GM21576 (cell line): ENCODE data around the gene CACNB1.
A peak's percentile ranks its signal among the peaks of the same experiment; 100 is the strongest.

ENCODE experiments used
- ATAC-seq: cut with Tn5 transposase; IDR thresholded peaks from one replicate; pipeline ENCODE4 v1.9.1; 2021; ENCODE audit warnings: mild to moderate bottlenecking, moderate library complexity; ENCODE audit not compliant: unreplicated experiment

CACNB1 gene

DNA sequence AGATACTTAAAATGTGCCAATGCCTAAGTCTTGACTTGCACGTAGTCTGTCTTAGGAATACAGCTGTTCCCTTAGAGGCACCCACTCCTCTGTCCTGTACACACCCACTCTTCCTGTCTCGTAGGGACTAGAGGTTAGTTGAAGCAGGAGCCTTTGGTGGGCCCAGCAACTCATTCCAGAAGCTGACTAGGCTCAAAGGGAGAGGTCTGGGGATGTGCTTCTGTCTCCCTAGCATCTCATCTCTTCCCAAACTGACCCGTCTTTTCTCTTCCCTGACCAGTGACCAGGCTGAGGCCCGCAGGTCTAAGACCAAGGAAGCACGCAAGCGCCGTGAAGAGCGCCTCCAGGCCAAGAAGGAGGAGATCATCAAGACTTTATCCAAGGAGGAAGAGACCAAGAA lies 6.8 kb upstream of the CACNB1 start:
- ATAC-seq: no peak

DNA sequence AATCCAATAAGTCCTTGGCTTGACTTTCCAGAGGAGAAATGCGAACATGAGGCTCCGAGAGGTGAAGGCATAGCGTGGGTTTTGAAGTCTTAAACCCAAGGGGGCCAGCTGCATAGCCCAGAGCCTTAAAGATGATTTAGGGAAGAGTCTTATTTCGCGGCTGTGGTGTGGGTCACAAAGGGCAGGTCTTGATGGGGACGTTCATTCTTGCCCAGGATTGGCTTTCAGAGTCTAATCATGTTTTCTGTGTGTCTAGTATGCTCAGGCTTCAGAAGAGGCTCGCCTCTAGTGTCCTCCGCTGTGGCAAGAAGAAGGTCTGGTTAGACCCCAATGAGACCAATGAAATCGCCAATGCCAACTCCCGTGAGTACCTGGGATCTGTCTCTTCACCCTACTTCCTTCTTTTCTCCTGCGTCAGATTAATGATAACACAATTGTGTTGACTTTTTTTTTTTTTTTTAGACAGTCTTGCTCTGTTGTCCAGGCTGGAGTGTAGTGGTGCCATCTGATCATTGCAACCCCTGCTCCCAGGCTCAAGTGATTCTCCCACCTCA lies 3.6 kb upstream of the CACNB1 start:
- no peak for ATAC-seq

DNA sequence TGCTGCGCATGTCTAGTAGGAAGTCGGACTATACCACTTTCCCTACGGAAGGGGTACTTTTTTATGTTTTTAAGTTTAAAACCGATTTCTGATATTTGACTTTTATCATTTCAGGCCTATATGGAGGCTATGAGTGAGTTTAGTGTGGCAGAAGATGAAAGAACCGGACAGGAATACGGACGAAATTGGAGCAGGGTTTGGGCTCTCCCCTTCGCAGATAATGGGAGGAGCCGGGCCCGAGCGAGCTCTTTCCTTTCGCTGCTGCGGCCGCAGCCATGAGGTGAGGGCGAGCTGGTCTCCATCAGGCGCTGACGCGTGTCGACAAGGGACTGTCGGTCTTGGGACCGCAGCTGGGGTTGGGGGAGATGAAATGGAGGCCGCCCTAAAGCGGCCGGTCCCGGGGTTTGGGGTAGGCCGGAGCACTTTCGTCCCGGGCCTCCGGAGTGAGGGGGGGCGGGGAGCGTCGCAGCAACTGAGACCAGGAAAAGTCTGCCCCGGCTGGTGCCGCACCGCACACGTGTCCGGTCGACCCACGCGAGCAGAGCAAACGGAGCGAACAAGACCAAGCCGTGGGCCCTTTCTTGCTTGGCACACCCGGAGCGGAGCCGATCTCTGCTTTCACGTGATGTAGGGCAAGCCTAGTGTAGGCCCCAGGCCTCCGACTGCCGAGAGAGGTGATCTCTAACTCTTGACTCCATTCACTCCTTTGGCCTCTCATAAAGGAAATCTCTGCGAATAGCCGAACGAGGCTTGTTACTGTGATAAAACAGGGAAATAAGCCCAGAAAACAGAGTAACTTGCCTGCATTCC lies 2.8 kb upstream of the CACNB1 start, which contains the start of gene RPL19:
RPL19 (plus strand) TSS at position 214 of the 810 bp plus-strand sequence; CDS start at position 276, 62 bp downstream.
- ATAC-seq: peak; percentile 53

DNA sequence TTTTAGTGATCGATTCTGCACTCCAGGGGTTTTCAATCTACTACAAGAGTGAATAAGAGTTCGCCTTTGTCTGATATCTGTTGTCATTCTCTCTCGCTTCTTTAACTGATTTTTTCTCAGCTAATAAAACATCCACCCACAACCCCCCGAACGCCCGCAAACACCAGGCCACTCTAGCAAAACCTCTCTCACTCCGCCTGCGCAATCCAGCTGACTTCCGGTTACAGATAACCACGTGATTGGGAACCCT lies 2.3 kb upstream of the CACNB1 start:
- peak; percentile 51 for ATAC-seq

DNA sequence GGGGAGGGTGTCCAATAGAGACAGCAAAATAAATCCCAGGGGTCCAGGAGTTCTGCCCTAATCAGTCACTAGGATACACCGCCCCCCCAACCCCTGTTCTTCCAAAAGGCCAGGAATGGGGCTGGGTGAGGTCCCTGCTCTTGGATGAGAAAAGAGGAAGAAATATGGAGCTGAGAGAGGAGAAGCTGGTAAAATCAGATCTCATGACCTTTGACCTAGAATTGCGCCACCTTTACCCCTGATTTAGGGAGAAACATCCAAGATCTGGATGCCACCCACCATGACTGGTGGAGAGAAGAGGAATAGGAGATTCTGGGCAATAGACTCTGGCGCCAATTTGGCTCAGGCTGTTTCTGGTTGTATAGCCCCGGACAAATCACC lies 707 bp upstream of the CACNB1 start:
- ATAC-seq: no peak

DNA sequence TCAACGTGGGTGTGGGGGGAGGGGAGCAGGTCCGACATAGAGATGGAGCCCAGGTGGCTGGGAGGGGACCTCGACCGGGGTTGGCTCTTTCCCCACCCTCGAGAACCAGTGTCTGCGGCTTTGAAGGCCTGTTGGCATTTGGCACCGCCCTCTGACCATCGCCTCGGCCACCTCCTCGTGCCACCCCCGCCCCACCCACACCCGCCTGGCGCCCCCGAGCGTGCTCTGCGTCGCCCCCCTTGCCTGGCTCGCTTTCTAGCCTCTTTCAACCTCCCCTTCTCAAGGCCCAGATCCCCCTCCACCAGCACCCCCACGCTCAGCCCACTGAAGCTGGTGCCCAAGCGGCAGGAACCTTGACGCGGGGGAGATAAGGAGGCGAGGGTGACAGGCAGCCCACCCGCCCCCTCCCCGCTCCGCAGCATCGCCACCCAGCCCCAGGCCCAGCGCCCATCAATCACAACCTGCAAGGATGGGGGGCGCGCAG lies 619 bp downstream of the CACNB1 start:
- ATAC-seq: no peak

DNA sequence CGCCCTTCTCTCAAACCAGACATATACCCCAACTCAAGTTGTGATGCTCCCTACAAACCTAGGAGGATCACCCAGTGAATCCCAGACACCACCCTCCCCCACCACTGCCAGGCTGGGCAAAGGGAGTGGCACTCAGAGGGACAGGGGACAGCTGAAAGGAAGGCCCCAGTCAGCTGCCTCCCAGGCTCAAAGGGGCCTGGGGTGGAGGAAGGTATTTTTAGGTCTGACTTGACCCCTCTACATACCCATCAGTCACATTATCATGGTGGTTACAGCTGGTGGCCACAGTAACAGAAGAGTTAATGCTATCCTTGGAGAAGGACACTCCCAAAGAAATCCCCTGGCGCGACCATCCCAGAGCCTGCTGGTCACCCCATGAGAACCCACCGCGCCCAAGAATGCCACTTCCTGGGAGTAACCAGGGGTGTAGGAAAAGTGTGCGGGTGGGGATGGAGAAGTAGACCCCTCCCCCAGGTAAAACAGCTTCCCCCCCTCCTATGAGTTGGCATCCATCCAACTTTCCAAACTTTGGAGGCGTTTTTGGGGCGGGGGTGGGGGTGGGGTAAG lies 1.1 kb downstream of the CACNB1 start:
- ATAC-seq: no peak

DNA sequence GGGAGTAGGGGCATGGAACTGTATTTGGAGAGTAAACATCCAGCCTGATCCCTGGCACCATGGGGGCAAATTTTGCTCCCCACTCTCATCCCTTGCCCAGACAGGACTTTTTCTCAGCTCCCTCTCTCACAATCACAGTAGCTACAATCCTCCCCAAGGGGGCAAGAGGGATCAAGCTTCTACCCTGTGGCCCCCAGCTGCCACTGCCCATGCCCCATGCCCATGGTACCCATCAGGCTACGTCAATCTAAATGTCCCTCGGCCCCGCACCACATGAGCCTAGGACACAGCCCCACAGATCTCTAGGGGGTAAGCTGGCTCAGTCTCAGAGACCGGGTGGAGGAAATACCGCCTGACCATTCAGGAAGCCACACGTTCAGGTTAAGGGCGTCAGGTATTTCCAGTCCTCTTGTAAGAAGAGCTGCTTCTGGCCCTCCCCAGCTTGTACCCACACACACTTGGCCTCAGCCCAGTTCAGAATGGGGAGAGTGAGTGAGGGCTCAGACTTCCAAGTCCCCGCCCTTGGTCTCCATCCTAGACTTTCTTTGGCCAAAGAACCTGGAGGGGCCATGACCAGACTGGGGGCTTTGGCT lies 1.8 kb downstream of the CACNB1 start:
- no peak for ATAC-seq

DNA sequence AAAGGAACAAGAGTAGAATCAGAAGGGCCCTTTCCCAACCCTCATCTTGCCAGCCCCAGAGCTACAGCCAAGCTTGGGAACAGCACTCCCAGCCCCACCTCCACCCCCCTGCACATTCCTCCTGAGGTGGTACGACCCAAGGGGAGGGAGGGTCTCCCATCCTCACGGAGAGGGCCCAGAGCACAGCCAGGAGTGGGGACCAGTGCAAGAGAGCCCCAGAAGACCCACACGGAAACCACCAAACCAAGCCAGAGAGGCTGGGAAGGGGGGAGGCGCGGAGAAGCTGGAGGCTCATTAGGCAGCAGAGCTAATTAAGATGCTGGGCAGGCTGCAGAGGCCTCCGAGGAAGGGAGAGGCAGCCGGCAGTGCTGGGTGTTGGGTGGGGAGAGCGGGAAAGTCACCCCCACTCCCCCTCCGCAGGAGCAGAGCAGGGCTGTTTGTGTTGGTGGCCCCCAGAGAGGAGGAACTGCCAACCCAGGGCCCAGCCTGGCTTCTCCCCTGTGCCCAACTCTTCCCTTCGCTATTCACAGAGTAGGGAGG lies 2.4 kb downstream of the CACNB1 start:
- ATAC-seq: no peak

DNA sequence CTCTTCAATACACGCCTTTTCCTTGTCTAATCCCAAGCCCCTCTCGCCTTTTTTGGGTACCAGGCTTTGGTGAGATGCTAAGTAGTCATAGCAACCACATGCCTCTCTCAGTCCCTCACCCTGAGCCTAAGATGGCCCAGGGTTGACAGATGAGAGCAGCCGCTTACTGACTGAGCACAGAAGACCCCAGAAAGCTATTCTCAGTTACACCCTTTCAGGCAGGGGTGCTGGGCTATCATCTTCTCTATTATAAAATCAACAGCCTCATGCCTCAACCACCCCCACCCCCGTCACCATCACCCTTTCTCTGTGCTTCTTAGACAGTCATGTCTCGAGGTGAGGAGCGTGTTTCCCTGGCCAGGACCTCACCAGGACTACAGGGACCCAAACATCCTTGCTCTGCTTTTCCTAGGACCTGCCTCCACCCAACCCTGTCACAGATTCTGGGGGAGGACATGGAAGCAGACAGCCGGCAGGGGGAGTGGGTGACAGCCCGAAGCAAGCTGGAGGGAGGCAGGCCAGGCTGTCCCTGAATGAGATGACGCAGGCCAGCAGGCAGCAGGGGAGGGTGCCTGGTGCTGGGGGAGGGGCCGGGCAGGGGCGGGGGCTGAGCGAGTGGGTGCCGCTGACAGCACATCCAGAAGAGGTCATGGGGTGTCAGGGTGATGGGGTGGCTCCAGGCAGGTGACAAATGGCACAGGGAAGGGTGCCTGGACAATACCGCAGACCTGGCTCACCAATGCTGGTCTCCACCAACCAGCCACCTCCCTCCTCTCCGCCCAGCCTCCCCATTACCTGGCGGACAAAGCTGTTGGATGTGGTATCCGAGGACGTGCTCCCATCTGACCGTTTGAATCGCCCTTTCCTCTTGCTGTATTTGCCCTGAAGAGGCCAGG lies 3.1 kb downstream of the CACNB1 start:
- no peak for ATAC-seq

DNA sequence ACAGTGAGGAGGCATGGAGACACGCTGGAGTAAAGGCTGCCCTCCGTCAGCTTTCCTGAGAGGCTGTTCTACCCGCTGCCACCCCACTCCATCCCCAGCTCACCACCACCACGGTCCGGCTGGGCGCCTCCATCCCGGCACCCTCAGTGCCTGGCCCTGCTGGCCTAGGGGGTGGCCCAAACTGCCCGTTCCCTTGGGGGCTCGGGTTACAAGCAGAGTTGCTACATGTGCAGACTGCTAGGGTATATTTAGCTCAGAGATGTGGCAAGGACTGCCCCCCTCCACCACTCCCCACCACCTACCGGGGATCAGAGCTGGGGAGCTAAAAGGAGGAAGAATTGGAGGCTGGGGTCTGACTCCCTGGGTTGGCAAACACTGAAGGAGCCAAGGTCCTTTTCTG lies 4.1 kb downstream of the CACNB1 start:
- ATAC-seq: no peak

DNA sequence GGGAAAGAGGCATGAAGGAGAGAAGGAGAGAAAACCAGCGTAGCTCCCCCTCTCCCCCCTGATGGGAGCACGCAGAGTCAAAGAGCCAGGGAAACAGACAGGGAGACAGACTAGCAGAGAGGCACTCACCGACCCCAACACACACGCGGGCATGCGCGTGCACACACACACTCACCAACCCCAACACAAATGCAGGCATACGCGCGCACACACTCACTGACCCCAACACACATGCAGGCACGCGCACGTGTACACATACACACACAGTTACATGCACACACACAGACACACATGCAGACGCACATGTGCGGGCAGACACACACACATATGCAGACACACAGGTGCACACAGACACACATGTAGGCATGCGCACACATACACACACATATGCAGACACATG lies 4.6 kb downstream of the CACNB1 start:
- no peak for ATAC-seq

DNA sequence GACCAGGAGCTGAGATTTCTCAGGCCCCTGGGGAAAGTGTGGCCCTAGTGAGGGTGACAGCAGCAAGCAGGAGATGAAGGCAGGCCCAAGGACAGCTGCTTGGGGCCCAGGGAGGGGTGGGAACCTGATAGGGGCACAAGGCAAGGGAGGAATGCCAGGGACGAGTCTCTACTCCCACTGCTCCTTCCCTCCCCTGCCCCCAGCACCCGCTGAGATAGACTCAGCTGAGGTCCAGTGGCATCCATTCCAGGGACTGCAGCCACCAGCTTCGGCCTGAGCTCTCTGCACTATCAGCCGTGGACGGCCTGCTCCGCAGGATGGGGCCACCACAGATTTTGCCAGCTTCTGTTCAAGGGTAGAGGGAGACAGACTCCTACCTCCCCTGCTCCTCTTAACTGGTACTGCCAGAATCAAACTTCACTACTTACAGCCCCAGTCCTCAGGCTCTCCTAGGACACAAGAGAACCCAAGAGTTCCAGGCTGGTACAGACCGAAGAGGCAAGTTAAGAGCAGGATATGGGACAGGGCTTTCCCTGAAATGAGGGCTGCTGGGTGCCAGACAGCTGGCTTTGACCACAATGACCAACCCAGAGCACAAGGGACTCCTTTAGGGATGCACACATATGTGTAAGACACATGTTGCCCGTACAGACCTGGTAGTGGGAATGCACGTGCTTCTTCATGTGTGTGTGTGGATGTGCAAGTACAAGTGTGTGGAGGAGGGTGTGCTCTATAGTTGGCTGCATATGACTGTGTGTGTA lies 5.5 kb downstream of the CACNB1 start:
- no peak for ATAC-seq

DNA sequence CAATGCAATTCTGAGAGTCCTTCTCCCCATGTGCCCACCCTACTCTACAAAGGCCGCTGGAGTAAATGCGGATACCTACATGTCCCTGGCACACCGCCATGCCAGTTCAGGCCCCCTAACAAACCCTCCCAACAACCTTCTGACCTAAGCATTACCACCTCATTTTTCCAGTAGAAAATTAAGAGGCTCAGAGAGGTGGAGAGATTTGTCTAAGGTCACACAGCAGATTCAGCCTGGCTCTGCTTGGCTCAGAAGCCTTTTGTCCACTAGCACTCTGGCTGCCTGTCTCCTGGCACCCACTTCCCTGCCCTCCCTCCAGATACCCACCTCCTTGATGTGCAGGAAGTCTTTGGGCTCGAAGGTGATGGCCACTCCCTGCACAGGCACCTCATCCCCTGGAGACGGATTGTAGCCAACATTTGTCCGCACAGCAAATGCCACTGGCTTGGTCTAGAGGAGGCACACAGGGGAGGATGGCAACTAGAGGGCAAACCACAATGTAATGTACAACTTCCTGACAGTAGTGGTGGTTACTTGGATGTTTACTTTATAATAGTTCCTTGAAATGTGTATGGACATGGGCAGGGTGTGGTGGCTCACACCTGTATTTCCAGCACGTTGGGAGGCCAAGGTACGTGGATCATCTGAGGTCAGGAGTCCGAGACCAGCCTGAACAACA lies 10.2 kb downstream of the CACNB1 start:
- no peak for ATAC-seq

DNA sequence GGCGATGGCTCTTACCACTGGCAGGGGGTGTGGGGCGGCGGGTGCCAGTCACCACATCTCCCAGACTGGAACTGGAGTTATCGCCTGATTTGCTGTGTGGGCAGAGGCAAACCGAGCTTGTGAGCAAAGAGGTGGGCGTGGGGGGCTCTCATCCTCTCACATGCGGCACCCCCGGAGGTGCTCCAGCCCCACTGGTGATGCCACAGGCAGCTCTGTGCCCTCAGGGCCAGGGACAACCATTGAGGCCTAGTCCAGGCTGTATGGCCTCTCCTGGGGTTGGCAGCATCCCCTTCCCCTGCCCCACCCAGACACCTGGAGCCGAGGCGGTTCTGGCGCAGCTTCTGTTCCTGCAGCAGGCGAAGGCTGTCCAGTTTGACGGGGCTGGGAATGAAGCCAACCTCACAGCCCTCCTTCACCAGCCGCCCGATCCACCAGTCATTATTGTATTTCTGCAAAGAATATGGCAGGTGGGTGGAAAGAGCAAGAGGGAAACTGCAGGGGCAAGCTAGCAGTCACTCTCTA lies 10.9 kb downstream of the CACNB1 start:
- ATAC-seq: no peak

DNA sequence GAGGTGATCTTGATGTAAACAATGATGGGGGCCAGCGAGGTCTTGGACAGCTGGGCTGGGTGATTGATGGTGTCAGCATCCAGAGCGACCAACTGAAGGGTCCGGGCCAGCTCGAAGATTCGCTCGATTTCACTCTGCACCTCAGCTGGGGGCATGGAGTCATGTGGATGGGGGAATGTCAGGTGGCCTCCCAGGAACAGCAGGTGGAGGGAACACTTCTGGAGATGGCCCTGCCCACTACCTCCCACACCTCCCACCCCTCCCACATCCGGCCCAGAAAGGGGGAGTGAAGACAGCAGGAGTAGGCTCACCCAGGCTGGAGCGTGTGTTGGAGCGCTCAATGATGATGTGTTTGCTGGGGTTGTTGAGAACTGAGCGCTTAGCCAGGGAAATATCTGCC lies 13.7 kb downstream of the CACNB1 start:
- ATAC-seq: no peak

DNA sequence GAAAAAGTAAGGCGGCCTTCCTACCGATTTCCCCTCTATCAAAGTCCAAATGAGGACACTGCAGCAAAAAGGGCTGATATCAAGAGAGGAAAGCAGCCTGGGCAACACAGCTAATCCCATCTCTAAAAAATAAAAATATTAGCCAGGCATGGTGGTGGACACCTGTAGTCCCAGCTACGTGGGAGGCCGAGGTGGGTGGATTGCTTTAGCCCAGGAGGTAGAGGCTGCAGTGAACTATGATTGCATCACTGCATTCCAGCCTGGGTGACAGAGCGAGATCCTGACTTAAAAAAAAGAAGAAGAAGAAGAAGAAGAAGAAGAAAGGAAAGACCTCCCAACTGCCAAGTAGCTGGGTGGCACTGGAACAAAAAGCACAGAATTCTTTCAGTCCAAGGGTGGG lies 14.4 kb downstream of the CACNB1 start:
- no peak for ATAC-seq

DNA sequence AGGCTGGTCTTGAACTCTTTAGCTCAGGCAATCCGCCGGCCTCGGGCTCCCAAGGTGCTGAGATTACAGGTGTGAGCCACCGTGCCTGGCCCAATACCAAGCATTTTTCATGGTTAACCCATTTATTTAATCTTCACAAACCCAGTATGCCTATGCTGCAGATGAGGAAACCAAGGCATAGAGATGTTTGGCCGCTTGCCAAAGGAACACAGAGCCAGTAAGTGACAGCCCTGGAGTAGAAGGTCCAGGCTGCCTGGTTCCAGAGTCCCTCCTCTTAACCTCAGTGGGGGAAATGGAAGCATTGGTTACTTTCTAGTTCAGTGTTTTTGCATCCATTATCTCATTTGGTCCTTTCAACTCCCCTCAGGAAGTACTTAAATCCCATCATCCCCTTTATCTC lies 16.2 kb downstream of the CACNB1 start:
- no peak for ATAC-seq

DNA sequence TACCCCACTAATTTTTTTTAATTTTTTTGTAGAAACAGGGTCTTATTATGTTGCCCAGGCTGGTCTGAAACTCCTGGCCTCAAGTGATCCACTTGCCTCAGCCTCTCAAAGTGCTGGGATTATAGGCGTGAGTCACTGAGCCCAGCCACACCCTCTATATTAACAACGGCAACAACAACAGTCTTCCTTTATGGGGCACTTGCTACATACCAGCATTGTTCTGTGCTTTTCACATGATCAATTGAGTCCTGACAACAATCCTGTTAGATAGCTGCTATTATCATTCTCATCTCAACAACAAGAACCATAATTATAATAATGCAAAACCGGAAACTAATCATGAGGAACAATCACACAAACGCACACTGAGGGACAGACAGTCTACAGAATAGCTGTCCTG lies 18.9 kb downstream of the CACNB1 start:
- ATAC-seq: no peak
